Effector memory CD4-positive, alpha-beta T cell (primary cell): Measurements from ENCODE around the gene DKKL1.

Source experiments
- DNase-seq, 3 donors: peaks; one replicate each; pipeline ENCODE4 v3.0.0-alpha.2; 2020
- H3K27ac ChIP-seq: 2 replicates; pipeline ENCODE4 v1.7.0; 2013; ENCODE audit warnings: mild to moderate bottlenecking, low read length, moderate library complexity; ENCODE audit not compliant: insufficient read depth, poor library complexity, severe bottlenecking
- H3K27me3 ChIP-seq: replicated peaks from 2 replicates; pipeline ENCODE4 v1.7.0; 2013; ENCODE audit warnings: mild to moderate bottlenecking, low read length; ENCODE audit not compliant: insufficient read depth, control insufficient read depth, poor library complexity, severe bottlenecking
- H3K36me3 ChIP-seq: 2 replicates; pipeline ENCODE4 v1.7.0; 2013; ENCODE audit warnings: mild to moderate bottlenecking, low read length, moderate library complexity; ENCODE audit not compliant: control insufficient read depth, insufficient read depth
- H3K4me1 ChIP-seq: 2 replicates; pipeline ENCODE4 v1.7.0; 2013; ENCODE audit warnings: low read length, mild to moderate bottlenecking; ENCODE audit not compliant: control insufficient read depth, insufficient read depth, poor library complexity, severe bottlenecking
- H3K4me3 ChIP-seq: 2 replicates; pipeline ENCODE4 v1.7.0; 2013; ENCODE audit warnings: low read length, low read depth, mild to moderate bottlenecking; ENCODE audit not compliant: insufficient read depth, poor library complexity, severe bottlenecking
- H3K9me3 ChIP-seq: 2 replicates; pipeline ENCODE4 v1.7.0; 2013; ENCODE audit warnings: mild to moderate bottlenecking, low read length, moderate library complexity; ENCODE audit not compliant: control insufficient read depth

The DKKL1 gene

DNA sequence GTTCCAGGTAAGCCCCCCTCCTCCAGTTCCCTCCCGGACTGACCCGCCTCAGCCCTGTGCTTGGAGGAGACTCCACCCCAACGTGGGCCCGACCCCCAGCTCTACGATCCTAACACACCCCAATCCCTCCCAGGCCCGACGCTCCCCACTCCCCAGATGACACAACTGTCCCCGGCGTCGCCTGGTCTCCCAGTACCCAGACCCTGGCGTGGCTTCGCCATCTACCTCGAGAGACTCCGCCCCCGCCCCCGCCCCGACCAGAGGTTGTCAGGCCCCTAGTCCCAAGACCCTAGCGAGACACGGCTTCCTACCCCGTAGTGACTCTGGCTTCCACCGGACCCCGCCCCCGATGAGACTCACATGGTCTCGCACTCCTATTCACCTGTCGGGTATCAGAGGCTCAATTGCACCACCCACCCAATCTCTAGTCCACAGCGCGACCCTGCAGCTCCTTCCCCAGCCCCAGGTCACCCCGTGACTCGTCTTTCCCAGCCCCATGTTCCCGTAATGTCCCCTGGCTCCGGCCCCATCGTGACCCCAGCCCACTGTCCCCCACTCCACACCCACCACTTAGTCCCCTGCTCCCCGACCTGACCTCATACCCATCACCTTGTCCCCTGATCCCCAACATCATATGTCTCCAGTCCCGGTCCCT, 25.5 kb upstream of the DKKL1 start:
- H3K9me3 ChIP-seq = no peaks in the 10 kb centered on the region
- H3K4me3 ChIP-seq = no peak overlapping the region
- no peaks in the 10 kb centered on the region for H3K27me3 ChIP-seq
- peaks cover 36% of the 10 kb centered on the region for H3K4me1 ChIP-seq
- peaks cover 41% of the 10 kb centered on the region for H3K36me3 ChIP-seq
- no peak for DNase-seq
- H3K27ac ChIP-seq = no peak overlapping the region

DNA sequence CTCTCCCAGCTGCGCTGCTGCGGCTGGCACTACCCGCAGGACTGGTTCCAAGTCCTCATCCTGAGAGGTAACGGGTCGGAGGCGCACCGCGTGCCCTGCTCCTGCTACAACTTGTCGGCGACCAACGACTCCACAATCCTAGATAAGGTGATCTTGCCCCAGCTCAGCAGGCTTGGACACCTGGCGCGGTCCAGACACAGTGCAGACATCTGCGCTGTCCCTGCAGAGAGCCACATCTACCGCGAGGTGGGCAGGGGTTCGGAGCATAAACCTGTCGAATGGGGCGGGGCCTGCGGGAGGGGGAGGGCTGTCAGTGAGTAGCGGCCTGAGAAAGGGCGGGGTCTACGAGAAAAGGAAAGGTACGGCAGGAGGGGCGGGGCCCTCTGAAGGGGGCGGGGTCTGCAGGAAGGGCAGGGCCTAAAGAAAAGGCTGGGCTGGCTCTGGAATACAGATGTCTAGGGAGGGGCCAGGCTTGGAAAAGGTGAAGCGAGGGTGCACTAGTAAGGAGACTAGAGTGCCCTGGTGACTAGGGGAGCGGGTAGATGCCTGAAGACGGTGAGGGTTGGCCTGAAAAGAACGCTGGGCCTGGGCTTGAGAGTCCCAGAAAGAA, 24.9 kb upstream of the DKKL1 start:
- H3K27me3 ChIP-seq = no peaks in the 10 kb centered on the region
- no peak overlapping the region for H3K27ac ChIP-seq
- H3K4me1 ChIP-seq = peaks cover 30% of the 10 kb centered on the region
- no peak overlapping the region for H3K4me3 ChIP-seq
- DNase-seq = no peak
- H3K36me3 ChIP-seq = peaks cover 41% of the 10 kb centered on the region
- no peaks in the 10 kb centered on the region for H3K9me3 ChIP-seq

DNA sequence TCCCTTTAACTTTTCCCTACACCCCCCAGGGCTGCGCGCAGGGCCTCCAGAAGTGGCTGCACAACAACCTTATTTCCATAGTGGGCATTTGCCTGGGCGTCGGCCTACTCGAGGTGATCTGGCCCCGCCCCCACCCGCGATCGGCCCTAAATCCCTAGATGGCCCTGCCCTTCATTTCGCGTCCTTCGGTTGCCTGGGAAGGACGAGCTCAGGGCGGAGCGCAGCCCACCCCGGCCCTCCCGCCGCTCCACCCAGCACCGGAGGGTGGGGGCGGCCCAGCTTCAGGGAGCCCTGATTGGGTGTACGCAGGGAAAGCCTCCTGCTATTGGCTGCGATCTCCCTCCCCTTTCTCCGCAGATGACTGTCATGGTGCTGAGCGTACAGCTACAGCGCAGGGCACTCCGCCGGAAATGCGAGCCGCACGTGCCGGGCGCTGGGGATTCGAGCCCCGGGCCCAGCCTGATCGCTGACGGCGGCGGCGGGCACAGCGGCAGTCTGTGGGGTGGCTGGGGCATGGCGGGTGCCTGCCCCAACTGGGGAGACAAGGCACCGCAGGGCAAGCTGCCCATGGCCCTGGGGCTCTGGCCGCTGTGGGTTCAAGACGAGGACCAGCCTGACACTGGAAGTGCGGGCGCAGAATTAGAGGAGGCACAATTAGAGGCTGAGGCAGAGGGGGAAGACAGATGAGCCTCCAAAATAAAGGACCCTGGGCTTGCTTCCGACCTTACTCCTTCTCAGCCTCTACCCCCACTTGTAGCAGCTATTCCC, 24.2 kb upstream of the DKKL1 start:
- DNase-seq = no peak
- H3K9me3 ChIP-seq = no peaks in the 10 kb centered on the region
- peaks cover 41% of the 10 kb centered on the region for H3K36me3 ChIP-seq
- no peak overlapping the region for H3K4me3 ChIP-seq
- H3K27ac ChIP-seq = no peak overlapping the region
- peaks cover 23% of the 10 kb centered on the region for H3K4me1 ChIP-seq
- H3K27me3 ChIP-seq = no peaks in the 10 kb centered on the region

DNA sequence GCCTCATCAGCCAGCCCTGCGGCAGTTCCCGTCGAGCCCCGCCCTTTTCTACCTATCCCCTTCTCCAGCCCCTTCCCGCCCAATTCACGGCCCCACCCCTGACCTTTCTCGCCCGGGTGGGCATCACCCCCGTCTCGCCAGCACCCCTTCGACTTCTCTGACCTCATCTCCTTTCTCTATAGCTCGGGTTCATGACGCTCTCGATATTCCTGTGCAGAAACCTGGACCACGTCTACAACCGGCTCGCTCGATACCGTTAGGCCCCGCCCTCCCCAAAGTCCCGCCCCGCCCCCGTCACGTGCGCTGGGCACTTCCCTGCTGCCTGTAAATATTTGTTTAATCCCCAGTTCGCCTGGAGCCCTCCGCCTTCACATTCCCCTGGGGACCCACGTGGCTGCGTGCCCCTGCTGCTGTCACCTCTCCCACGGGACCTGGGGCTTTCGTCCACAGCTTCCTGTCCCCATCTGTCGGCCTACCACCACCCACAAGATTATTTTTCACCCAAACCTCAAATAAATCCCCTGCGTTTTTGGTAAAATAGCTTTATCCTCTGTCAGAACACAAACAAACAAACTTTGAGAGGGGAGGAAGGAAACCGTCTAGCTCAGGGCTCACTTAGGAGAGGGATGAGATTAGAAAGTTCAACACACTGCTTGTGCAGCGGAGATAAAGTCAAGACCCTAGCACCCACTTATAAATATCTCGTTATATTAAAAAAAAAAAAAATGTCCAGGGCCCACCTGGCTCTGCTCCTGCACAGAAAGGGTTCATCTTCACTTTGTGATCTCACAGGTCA, 23.4 kb upstream of the DKKL1 start:
- Histone ChIP-seq H3K27ac (no peak overlapping the region), H3K9me3 (no peaks in the 10 kb centered on the region), H3K36me3 (peaks cover 41% of the 10 kb centered on the region), H3K27me3 (no peaks in the 10 kb centered on the region), H3K4me1 (peaks cover 16% of the 10 kb centered on the region), H3K4me3 (no peak overlapping the region)
- no peak for DNase-seq

DNA sequence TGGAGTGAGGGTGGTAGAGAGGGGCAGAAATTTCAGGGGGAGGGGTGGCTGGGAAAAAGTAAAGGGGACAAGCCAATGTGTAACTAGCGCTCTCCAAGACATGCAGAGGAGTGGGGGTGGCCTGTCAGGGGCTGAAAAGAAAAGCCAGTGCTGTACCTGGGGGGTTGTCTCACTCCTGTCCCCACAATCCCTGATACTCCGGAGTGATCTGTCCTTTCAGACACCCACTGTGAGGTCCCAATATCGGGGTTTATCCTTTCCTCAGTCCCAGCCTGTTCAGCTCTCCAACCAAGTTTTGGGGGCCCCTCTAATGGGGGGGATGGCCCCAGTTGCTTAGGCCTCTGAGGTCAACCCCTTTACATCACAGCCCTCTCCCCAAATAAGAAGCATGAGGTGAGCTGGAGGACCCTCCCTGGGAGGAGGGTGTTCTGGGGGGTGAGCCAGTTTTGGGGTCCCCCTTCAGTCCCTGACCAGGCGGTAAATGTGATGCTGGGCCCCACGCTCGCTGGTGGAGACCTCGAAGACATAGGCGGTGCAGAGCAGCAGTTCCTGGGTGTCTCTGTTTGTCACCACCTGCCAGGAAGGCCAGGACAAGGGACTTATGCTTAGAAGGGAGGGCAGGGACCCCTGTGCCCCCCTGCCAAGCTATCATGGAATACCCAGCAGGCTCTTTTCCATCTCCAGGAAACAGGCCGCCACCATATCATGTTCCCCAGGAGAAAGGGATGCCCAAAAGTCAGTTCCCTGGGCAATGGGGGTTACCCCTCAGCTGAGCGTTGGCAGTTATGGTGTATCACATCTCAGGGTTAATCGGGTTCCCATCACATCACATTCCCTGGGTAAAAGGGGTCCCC, 22.6 kb upstream of the DKKL1 start:
- H3K4me1 ChIP-seq = peaks cover 15% of the 10 kb centered on the region
- H3K4me3 ChIP-seq = no peak overlapping the region
- no peaks in the 10 kb centered on the region for H3K9me3 ChIP-seq
- peaks cover 41% of the 10 kb centered on the region for H3K36me3 ChIP-seq
- no peak for DNase-seq
- no peaks in the 10 kb centered on the region for H3K27me3 ChIP-seq
- no peak overlapping the region for H3K27ac ChIP-seq

DNA sequence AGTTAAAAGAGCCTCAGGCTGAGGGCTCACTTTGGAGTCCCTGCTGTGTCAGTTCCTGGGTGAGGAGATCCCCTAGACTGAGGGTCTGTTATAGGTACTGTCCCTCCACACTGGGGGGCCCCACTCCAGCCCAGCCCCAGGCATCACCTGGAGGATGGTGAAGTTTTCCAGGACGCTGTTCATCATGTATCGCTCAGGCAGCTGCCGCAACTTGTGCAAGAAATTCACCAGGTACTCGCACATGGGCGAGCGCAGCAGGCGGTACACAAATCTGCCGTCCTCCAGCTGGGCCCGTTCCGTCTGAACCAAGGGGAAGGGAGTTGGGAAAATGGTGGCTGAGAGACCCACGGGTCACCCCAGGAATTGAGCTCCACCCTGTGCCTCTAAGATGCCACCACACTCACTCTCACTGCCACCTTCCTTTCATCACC, 21.4 kb upstream of the DKKL1 start:
- DNase-seq = no peak
- Histone ChIP-seq H3K27me3 (no peaks in the 10 kb centered on the region), H3K36me3 (peaks cover 38% of the 10 kb centered on the region), H3K4me1 (peaks cover 6% of the 10 kb centered on the region), H3K9me3 (no peaks in the 10 kb centered on the region), H3K27ac (no peak overlapping the region), H3K4me3 (no peak overlapping the region)

DNA sequence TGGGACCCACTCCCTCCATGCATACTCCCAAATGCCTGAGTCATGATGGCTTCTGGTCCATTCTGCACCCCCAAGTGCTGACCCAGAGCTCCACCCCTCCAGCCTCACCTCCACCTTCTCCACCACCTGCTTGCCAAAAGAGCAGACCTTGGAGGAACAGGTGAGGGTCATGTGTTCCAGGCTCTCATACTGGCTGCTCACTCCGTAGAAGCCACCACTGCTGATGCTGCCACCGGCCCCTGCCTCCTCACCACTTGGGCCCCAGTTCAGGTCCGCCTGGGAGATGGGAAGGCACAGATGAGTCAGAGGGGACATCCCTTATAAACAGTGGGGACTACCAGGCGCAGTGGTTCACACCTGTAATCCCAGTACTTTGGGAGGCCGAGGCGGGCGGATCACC, 20.6 kb upstream of the DKKL1 start:
- Histone ChIP-seq H3K27me3 (no peaks in the 10 kb centered on the region), H3K4me3 (no peak overlapping the region), H3K9me3 (no peaks in the 10 kb centered on the region), H3K36me3 (peaks cover 32% of the 10 kb centered on the region), H3K27ac (no peak overlapping the region), H3K4me1 (peaks cover 2% of the 10 kb centered on the region)
- DNase-seq = no peak

DNA sequence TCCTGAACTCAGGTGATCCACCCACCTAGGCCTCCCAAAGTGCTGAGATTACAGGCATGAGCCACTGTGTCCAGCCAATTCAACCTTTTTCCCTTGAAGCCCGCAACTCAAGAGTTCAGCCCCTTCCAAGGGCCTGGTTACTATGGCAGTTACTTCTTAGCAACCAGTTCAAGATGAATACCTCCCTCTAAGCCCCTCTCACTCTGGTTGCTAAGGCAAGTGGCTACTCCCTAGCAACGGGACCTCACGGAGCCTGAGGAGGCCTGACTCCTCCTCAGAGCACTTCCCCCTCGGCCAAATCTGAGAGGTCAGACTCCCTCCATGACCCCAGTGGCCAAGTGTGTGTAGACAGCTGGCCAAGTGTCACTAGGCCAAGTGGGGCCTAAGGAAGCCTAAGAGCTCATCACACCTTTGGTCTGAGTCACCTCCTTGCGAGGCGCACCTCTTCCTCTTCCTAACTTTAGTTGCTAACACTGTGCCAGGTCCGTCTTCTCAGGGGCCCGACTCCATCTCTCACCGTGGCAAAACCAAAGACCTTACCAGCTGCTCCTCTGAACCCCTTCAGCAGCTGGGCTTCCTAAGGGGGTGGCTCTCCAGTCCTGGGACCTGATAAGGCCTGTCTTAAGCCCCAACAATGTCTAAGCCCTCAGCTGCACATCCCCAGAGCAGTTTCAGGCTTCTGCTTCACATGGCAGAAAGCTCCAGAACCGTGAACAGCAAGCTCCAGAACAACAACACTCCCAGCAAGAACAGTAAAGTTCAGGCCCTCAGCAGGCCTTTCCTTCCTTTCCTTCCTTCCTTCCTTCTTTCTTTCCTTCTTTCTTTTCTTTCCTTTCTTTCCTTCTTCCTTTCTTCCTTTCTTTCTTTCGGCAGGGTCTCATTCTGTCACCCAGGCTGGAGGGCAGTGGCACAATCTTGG, 18.9 kb upstream of the DKKL1 start:
- no peak overlapping the region for H3K27ac ChIP-seq
- peaks cover 15% of the 10 kb centered on the region for H3K36me3 ChIP-seq

More for the DNA sequence above, 18.9 kb upstream of the DKKL1 start:
- no peak for DNase-seq
- Histone ChIP-seq H3K9me3 (no peaks in the 10 kb centered on the region), H3K27me3 (no peaks in the 10 kb centered on the region), H3K4me1 (no peaks in the 10 kb centered on the region), H3K4me3 (no peak overlapping the region)
